Neural progenitor cell (in vitro differentiated cells): ENCODE data around the gene CCDC73. TPM values are rescaled to one million over a fixed set of nuclear protein-coding genes. Genes with fewer than 3 reads are reported as not detected.
"Not testable (repeated sequence)": the region's sequence is repeated elsewhere in the genome, so short reads cannot be mapped to it uniquely, and the experiment has no call there.

ENCODE experiments used
- DNase-seq: peaks from one replicate; pipeline ENCODE4 v3.0.0-alpha.2; 2016; ENCODE audit warnings: low spot score
- H2AFZ ChIP-seq: fragments of 200-600 bp; sonication (generic); replicated peaks from 2 replicates; pipeline ENCODE4 v1.6.1; 2016; ENCODE audit warnings: antibody characterized with exemption
- H3F3A ChIP-seq: fragments of 200-600 bp; sonication (generic); 2 replicates; pipeline ENCODE4 v1.6.1; 2016; ENCODE audit warnings: antibody characterized with exemption, low read depth
- H3K27ac ChIP-seq: fragments of 200-600 bp; sonication (generic); 2 replicates; pipeline ENCODE4 v1.5.1; 2016; ENCODE audit warnings: mild to moderate bottlenecking
- H3K27me3 ChIP-seq: fragments of 200-600 bp; sonication (generic); 2 replicates; pipeline ENCODE4 v1.6.1; 2016; ENCODE audit warnings: mild to moderate bottlenecking, moderate library complexity
- H3K36me3 ChIP-seq: fragments of 200-600 bp; sonication (generic); 2 replicates; pipeline ENCODE4 v1.5.1; 2016
- H3K4me1 ChIP-seq: fragments of 200-600 bp; sonication (generic); 2 replicates; pipeline ENCODE4 v1.6.1; 2016; ENCODE audit warnings: mixed run types
- H3K4me2 ChIP-seq: fragments of 200-600 bp; sonication (generic); 2 replicates; pipeline ENCODE4 v1.6.1; 2016
- H3K4me3 ChIP-seq: fragments of 200-600 bp; sonication (generic); 2 replicates; pipeline ENCODE4 v1.5.1; 2016
- H3K79me2 ChIP-seq: fragments of 200-600 bp; sonication (generic); 2 replicates; pipeline ENCODE4 v1.6.1; 2016; ENCODE audit warnings: low read depth
- H3K9ac ChIP-seq: fragments of 200-600 bp; sonication (generic); 2 replicates; pipeline ENCODE4 v1.6.1; 2016
- H3K9me3 ChIP-seq: fragments of 200-600 bp; sonication (generic); 2 replicates; pipeline ENCODE4 v1.5.1; 2016; ENCODE audit warnings: low read depth
- H4K20me1 ChIP-seq: fragments of 200-600 bp; sonication (generic); 2 replicates; pipeline ENCODE4 v1.6.1; 2016; ENCODE audit warnings: low read depth
- H3K27ac Mint-ChIP-seq: 3 replicates; pipeline ENCODE4 v1.8.0; 2021; ENCODE audit warnings: mixed read lengths
- H3K27me3 Mint-ChIP-seq: 2 replicates; pipeline ENCODE4 v1.8.0; 2022; ENCODE audit warnings: low read depth, mild to moderate bottlenecking, inconsistent platforms, moderate library complexity, mixed read lengths; ENCODE audit not compliant: insufficient read depth
- H3K36me3 Mint-ChIP-seq: 3 replicates; pipeline ENCODE4 v1.8.0; 2021; ENCODE audit warnings: mixed read lengths
- H3K4me1 Mint-ChIP-seq: 3 replicates; pipeline ENCODE4 v1.8.0; 2021; ENCODE audit warnings: mixed read lengths
- H3K4me3 Mint-ChIP-seq: 3 replicates; pipeline ENCODE4 v1.8.0; 2021; ENCODE audit warnings: mild to moderate bottlenecking, moderate library complexity, mixed read lengths
- H3K9me3 Mint-ChIP-seq: 3 replicates; pipeline ENCODE4 v1.8.0; 2020; ENCODE audit warnings: mixed read lengths
- EZH2 ChIP-seq: fragments of 200-600 bp; sonication (generic); IDR thresholded peaks from 2 replicates; pipeline ENCODE4 v1.6.1; 2017; ENCODE audit warnings: antibody characterized with exemption, mild to moderate bottlenecking, moderate library complexity
- EZH2phosphoT487 ChIP-seq: fragments of 200-600 bp; sonication (generic); IDR thresholded peaks from 2 replicates; pipeline ENCODE4 v1.6.1; 2017; ENCODE audit warnings: antibody characterized with exemption
- total RNA-seq: library from RNA; depleted of rRNA; stranded (reverse); fragments of >200 nt; gene quantifications from 2 replicates; pipeline ENCODE4 v1.2.3, GENCODE V29; 2015; ENCODE audit warnings: low replicate concordance
- TF ChIP-seq, protein P1 (sequence below): fragments of 200-600 bp; sonication (generic); IDR thresholded peaks from 2 replicates; pipeline ENCODE4 v1.5.1; 2017; ENCODE audit warnings: antibody characterized with exemption, mild to moderate bottlenecking

Gene CCDC73
- total RNA-seq, 1 donor from 2014 or later: not detected

GRCh38 chr11:32826113-32826512, 31.7 kb upstream of the CCDC73 start:
- no peak overlapping the region for H3K4me2 ChIP-seq
- peaks cover 12% of the 10 kb centered on the region for H3K4me1 Mint-ChIP-seq
- no peak overlapping the region for H3K27ac ChIP-seq
- no peak overlapping the region for H3K27ac Mint-ChIP-seq
- H3F3A ChIP-seq: peaks cover 16% of the 10 kb centered on the region
- H3K4me3 ChIP-seq: no peak overlapping the region
- peaks cover 40% of the 10 kb centered on the region for H3K27me3 ChIP-seq
- no peaks in the 10 kb centered on the region for H3K4me1 ChIP-seq
- no peaks in the 10 kb centered on the region for H3K36me3 ChIP-seq
- TF ChIP-seq EZH2: no peak
- no peak for TF ChIP-seq EZH2phosphoT487
- TF ChIP-seq, protein P1, sequence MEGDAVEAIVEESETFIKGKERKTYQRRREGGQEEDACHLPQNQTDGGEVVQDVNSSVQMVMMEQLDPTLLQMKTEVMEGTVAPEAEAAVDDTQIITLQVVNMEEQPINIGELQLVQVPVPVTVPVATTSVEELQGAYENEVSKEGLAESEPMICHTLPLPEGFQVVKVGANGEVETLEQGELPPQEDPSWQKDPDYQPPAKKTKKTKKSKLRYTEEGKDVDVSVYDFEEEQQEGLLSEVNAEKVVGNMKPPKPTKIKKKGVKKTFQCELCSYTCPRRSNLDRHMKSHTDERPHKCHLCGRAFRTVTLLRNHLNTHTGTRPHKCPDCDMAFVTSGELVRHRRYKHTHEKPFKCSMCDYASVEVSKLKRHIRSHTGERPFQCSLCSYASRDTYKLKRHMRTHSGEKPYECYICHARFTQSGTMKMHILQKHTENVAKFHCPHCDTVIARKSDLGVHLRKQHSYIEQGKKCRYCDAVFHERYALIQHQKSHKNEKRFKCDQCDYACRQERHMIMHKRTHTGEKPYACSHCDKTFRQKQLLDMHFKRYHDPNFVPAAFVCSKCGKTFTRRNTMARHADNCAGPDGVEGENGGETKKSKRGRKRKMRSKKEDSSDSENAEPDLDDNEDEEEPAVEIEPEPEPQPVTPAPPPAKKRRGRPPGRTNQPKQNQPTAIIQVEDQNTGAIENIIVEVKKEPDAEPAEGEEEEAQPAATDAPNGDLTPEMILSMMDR: no peak
- no peaks in the 10 kb centered on the region for H3K9me3 Mint-ChIP-seq
- no peaks in the 10 kb centered on the region for H3K36me3 Mint-ChIP-seq
- no peak overlapping the region for H2AFZ ChIP-seq
- no peaks in the 10 kb centered on the region for H3K79me2 ChIP-seq
- peaks cover 26% of the 10 kb centered on the region for H3K27me3 Mint-ChIP-seq
- no peak for DNase-seq
- no peaks in the 10 kb centered on the region for H3K9me3 ChIP-seq
- no peaks in the 10 kb centered on the region for H4K20me1 ChIP-seq
- H3K4me3 Mint-ChIP-seq: no peak overlapping the region
- H3K9ac ChIP-seq: no peak overlapping the region

GRCh38 chr11:32823617-32824016, 29.2 kb upstream of the CCDC73 start:
- not testable (repeated sequence) for H3K36me3 Mint-ChIP-seq, H3K36me3 ChIP-seq, H3K4me3 Mint-ChIP-seq

DNA sequence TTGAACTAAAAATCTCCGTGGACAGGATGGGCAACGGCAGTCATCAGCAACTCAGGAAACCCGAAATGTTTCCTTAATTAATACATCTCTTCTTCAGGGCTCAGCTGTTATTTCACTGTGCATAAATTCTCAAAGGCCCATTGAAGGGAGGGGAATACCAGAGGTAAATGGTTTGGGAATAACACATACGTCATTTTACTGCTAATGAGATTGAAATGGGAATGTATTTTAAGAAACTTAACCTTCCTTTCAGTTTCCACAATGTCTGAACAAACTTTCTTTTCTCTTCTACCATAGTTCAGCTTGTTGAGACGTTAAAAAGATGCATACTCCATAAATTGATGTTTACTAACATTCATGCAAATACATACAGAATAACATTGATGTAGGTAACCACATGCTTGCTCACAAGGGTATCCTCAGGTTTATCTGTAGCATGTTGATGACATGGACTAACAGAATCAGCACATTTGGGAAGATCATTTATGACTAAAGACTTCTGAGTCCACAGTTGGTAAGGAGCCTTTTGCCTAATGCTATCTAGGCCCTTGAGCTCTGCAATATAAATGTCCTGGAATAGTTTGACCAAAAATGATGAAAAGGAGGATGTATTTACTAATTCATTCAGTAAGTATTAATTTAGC, 27.6 kb upstream of the CCDC73 start:
- TF ChIP-seq EZH2phosphoT487: no peak
- TF ChIP-seq EZH2: no peak
- TF ChIP-seq, protein P1: no peak
- no peak for DNase-seq

More at GRCh38 chr11:32823617-32824016, 29.2 kb upstream of the CCDC73 start:
- not testable (repeated sequence) for H3K9me3 Mint-ChIP-seq, H3K4me3 ChIP-seq, H3K9ac ChIP-seq, DNase-seq, H3K27me3 Mint-ChIP-seq, H3K27ac ChIP-seq, H3K9me3 ChIP-seq, H3K4me1 Mint-ChIP-seq, H3F3A ChIP-seq, H3K27ac Mint-ChIP-seq, H3K79me2 ChIP-seq, H3K4me1 ChIP-seq, H2AFZ ChIP-seq, H3K4me2 ChIP-seq, H4K20me1 ChIP-seq
- H3K27me3 ChIP-seq: peaks cover 15% of the 10 kb centered on the region

GRCh38 chr11:32821517-32821916, 27.1 kb upstream of the CCDC73 start:
- Mint-ChIP-seq H3K4me3 (no peak overlapping the region), H3K4me1 (no peaks in the 10 kb centered on the region), H3K9me3 (no peaks in the 10 kb centered on the region), H3K27me3 (peaks cover 2% of the 10 kb centered on the region), H3K36me3 (no peaks in the 10 kb centered on the region), H3K27ac (no peak overlapping the region)
- Histone ChIP-seq H3K4me2 (no peak overlapping the region), H4K20me1 (no peaks in the 10 kb centered on the region), H3K27ac (no peak overlapping the region), H3K9ac (no peak overlapping the region), H3K4me3 (no peak overlapping the region), H3K9me3 (no peaks in the 10 kb centered on the region), H3F3A (no peaks in the 10 kb centered on the region), H3K79me2 (no peaks in the 10 kb centered on the region), H2AFZ (no peak overlapping the region), H3K4me1 (no peaks in the 10 kb centered on the region), H3K36me3 (no peaks in the 10 kb centered on the region), H3K27me3 (no peaks in the 10 kb centered on the region)
- TF ChIP-seq EZH2 (no peak), EZH2phosphoT487 (no peak)
- TF ChIP-seq, protein P1: no peak
- DNase-seq: no peak

More for the DNA sequence above, 27.6 kb upstream of the CCDC73 start:
- no peaks in the 10 kb centered on the region for H3K36me3 ChIP-seq
- H4K20me1 ChIP-seq: no peaks in the 10 kb centered on the region
- no peaks in the 10 kb centered on the region for H3F3A ChIP-seq
- H3K36me3 Mint-ChIP-seq: no peaks in the 10 kb centered on the region
- H3K4me3 Mint-ChIP-seq: no peak overlapping the region
- H3K4me2 ChIP-seq: no peak overlapping the region
- no peak overlapping the region for H3K27ac ChIP-seq
- H3K9ac ChIP-seq: no peak overlapping the region
- no peaks in the 10 kb centered on the region for H3K9me3 Mint-ChIP-seq
- H3K27ac Mint-ChIP-seq: no peak overlapping the region
- H3K4me3 ChIP-seq: no peak overlapping the region
- H3K27me3 Mint-ChIP-seq: peaks cover 2% of the 10 kb centered on the region
- H3K4me1 Mint-ChIP-seq: no peaks in the 10 kb centered on the region
- no peaks in the 10 kb centered on the region for H3K27me3 ChIP-seq
- H2AFZ ChIP-seq: no peak overlapping the region
- H3K9me3 ChIP-seq: no peaks in the 10 kb centered on the region
- no peaks in the 10 kb centered on the region for H3K4me1 ChIP-seq
- H3K79me2 ChIP-seq: no peaks in the 10 kb centered on the region
